Keratinocyte (primary cell): ENCODE results near the gene CCDC88A. TPM values are rescaled to one million over a fixed set of nuclear protein-coding genes. Genes with fewer than 3 reads are reported as not detected.
A peak's percentile ranks its signal among the peaks of the same experiment; 100 is the strongest.
"Not testable (repeated sequence)": the region's sequence is repeated elsewhere in the genome, so short reads cannot be mapped to it uniquely, and the experiment has no call there.

Source experiments
- DNase-seq: peaks from one replicate; pipeline ENCODE4 v3.0.0-alpha.2; 2011; ENCODE audit warnings: low read depth, missing footprints, low spot score
- FAIRE-seq: peaks from 2 replicates; lab custom pipeline; 2011; peaks lifted over from hg19 to GRCh38; lab: Jason Lieb, UNC
- H2AFZ ChIP-seq: 2 replicates; pipeline ENCODE4 v1.6.0; 2012; ENCODE audit warnings: low read length, control low read depth, inconsistent platforms; ENCODE audit not compliant: control insufficient read depth
- H3K27ac ChIP-seq: 2 replicates; pipeline ENCODE4 v1.5.1; 2011; ENCODE audit warnings: low read length; ENCODE audit not compliant: control insufficient read depth, insufficient read depth
- H3K27me3 ChIP-seq: 3 replicates; pipeline ENCODE4 v1.6.0; 2011; ENCODE audit warnings: low read length; ENCODE audit not compliant: control insufficient read depth, insufficient read depth; ENCODE audit errors: extremely low read depth
- H3K36me3 ChIP-seq, 2 experiments: 2 replicates in 1 of 2; 3 replicates in 1 of 2; pipeline ENCODE4 v1.5.1; 2011; ENCODE audit warnings: low read length in 2 of 2, mild to moderate bottlenecking in 1 of 2; ENCODE audit not compliant: control insufficient read depth in 2 of 2, insufficient read depth in 2 of 2; ENCODE audit errors: extremely low read depth in 1 of 2
- H3K4me1 ChIP-seq: 3 replicates; pipeline ENCODE4 v1.5.1; 2011; ENCODE audit warnings: low read length; ENCODE audit not compliant: control insufficient read depth, insufficient read depth; ENCODE audit errors: extremely low read depth
- H3K4me2 ChIP-seq: 3 replicates; pipeline ENCODE4 v1.6.0; 2011; ENCODE audit warnings: low read depth, low read length; ENCODE audit not compliant: control insufficient read depth, insufficient read depth; ENCODE audit errors: extremely low read depth
- H3K4me3 ChIP-seq, 3 experiments: fragments of 200-600 bp in 1 of 3; sonication (generic) in 1 of 3; 2 replicates in 2 of 3; 3 replicates in 1 of 3; pipeline ENCODE4 v1.5.1; 2011 to 2016; ENCODE audit warnings: low read length in 3 of 3, mild to moderate bottlenecking in 3 of 3, control low read depth in 2 of 3, inconsistent platforms in 1 of 3, low read depth in 1 of 3, mixed read lengths in 1 of 3, mixed run types in 1 of 3, moderate library complexity in 1 of 3; ENCODE audit not compliant: control insufficient read depth in 2 of 3, insufficient read depth in 2 of 3; ENCODE audit errors: extremely low read depth in 1 of 3
- H3K79me2 ChIP-seq: 2 replicates; pipeline ENCODE4 v1.6.0; 2012; ENCODE audit warnings: low read length; ENCODE audit not compliant: control insufficient read depth, insufficient read depth
- H3K9ac ChIP-seq: 3 replicates; pipeline ENCODE4 v1.6.0; 2011; ENCODE audit warnings: low read length; ENCODE audit not compliant: control insufficient read depth, insufficient read depth; ENCODE audit errors: extremely low read depth
- H3K9me1 ChIP-seq: 3 replicates; pipeline ENCODE4 v1.6.0; 2011; ENCODE audit warnings: low read length; ENCODE audit not compliant: control insufficient read depth, insufficient read depth; ENCODE audit errors: extremely low read depth
- H3K9me3 ChIP-seq: 2 replicates; pipeline ENCODE4 v1.5.1; 2012; ENCODE audit warnings: low read depth, low read length; ENCODE audit not compliant: control insufficient read depth
- H4K20me1 ChIP-seq: 3 replicates; pipeline ENCODE4 v1.6.0; 2011; ENCODE audit warnings: low read length; ENCODE audit not compliant: control insufficient read depth, insufficient read depth; ENCODE audit errors: extremely low read depth
- EZH2 ChIP-seq: IDR thresholded peaks from one replicate; pipeline ENCODE4 v1.6.1; 2012; ENCODE audit warnings: inconsistent platforms, mild to moderate bottlenecking, low read length, moderate library complexity
- dilution Hi-C: fragments of 300-500 bp; cut with MboI; formaldehyde crosslinking; loops from one replicate; pipeline ENCODE4 v1.7.0; 2020; ENCODE audit warnings: low sequenced_read_pairs; ENCODE audit not compliant: extremely low pct_ligation_motif_present
- polyA plus RNA-seq, 5 experiments: library from polyadenylated mRNA; depleted of rRNA in 3 of 5; stranded (reverse) in 3 of 5; stranded (forward) in 1 of 5; unstranded in 1 of 5; fragments of >200 nt; gene quantifications; 1 replicate in 1 of 5; 2 replicates in 3 of 5; 3 replicates in 1 of 5; pipeline versions ENCODE4 v1.2.1 to v1.2.3, GENCODE V29; 2011 to 2012; ENCODE audit warnings: missing spikeins in 2 of 5, low read depth in 1 of 5, low replicate concordance in 1 of 5
- TF ChIP-seq, protein P1 (sequence below), 3 experiments: IDR thresholded peaks in 1 of 3; conservative IDR thresholded peaks in 1 of 3; optimal IDR thresholded peaks in 1 of 3; 2 replicates in 2 of 3; 3 replicates in 1 of 3; pipeline versions ENCODE3 to v1.5.1; 2011; ENCODE audit warnings: low read length in 3 of 3, mild to moderate bottlenecking in 3 of 3, moderate library complexity in 2 of 3, control low read depth in 1 of 3, inconsistent platforms in 1 of 3; ENCODE audit not compliant: insufficient read depth in 2 of 3; ENCODE audit errors: extremely low read depth in 1 of 3

The CCDC88A gene
- polyA plus RNA-seq, 1 donor (not counting 4 experiments of a cell fraction or from before 2014, with no cell fraction given) = 21.3 TPM

DNA sequence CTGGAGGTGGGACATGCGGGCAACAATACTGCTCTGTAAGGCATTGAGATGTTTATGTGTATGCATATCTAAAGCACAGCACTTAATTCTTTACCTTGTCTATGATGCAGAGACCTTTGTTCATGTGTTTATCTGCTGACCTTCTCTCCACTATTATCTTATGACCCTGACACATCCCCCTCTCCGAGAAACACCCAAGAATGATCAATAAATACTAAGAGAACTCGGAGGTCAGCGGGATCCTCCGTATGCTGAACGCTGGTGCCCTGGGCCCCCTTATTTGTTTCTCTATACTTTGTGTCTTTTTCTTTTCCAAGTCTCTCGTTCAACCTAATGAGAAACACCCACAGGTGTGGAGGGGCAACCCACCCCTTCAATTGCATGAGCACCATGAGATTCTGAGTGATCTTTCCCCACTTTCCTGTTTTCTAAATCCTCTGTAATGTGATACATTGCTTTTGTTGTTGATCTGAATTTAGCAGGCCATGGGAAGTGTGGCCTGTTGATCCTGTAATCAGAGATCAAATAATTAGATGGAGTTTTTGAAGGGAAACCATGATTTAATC, 139.7 kb downstream of the CCDC88A start:
- H3K79me2 ChIP-seq, H3K27ac ChIP-seq, H3K9me1 ChIP-seq, H3K9me3 ChIP-seq, H2AFZ ChIP-seq, H4K20me1 ChIP-seq, FAIRE-seq, H3K36me3 ChIP-seq, DNase-seq, H3K27me3 ChIP-seq, dilution Hi-C loops, H3K9ac ChIP-seq, H3K4me3 ChIP-seq: not testable (repeated sequence)
- peaks cover 14% of the 10 kb centered on the region for H3K4me1 ChIP-seq
- peak overlapping the region; percentile 87 for H3K4me2 ChIP-seq

DNA sequence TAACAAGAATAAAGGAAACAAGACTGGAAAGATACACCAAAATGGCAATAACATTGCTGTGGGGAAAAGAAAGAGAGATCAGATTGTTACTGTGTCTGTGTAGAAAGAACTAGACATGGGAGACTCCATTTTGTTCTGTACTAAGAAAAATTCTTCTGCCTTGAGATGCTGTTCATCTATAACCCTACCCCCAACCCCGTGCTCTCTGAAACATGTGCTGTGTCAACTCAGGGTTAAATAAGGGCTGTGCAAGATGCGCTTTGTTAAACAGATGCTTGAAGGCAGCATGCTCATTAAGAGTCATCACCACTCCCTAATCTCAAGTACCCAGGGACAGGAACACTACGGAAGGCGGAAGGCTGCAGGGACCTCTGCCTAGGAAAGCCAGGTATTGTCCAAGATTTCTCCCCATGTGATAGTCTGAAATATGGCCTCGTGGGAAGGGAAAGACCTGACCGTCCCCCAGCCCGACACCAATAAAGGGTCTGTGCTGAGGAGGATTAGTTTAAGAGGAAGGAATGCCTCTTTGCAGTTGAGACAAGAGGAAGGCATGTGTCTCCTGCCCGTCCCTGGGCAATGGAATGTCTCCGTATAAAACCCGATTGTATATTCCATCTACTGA, 140.3 kb downstream of the CCDC88A start:
- not testable (repeated sequence) for H2AFZ ChIP-seq, H3K27ac ChIP-seq

DNA sequence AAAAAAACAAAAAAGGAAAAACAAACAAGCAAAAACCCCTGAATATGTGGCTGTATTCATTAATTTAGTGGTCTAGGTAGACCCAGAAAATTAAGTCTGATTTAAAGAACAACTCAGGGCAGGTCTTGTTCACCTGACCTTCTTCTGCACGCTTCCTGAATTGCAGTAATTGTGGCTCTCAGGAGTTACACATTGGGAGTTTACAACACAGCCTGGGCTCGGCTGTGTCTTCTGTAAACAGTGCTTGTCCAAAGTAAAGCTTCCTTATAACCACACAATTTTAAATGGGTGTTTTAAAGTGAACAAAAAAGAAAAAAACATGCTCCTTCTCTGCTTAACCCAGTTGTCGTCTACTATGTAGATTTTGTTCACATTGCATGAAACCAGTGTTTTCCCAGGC, 142.3 kb downstream of the CCDC88A start:
- Histone ChIP-seq H3K9me3 (no peaks in the 10 kb centered on the region), H3K36me3 (no peaks in the 10 kb centered on the region), H3K27me3 (no peaks in the 10 kb centered on the region), H3K4me2 (no peak overlapping the region), H3K27ac (no peak overlapping the region), H3K4me1 (peaks cover 14% of the 10 kb centered on the region), H2AFZ (no peak overlapping the region), H3K9ac (no peak overlapping the region), H3K9me1 (no peaks in the 10 kb centered on the region), H4K20me1 (no peaks in the 10 kb centered on the region), H3K79me2 (no peaks in the 10 kb centered on the region), H3K4me3 (no peak overlapping the region)
- DNase-seq (no peak), FAIRE-seq (no peak)
- dilution Hi-C loops = no loop called here
- TF ChIP-seq, protein P1, sequence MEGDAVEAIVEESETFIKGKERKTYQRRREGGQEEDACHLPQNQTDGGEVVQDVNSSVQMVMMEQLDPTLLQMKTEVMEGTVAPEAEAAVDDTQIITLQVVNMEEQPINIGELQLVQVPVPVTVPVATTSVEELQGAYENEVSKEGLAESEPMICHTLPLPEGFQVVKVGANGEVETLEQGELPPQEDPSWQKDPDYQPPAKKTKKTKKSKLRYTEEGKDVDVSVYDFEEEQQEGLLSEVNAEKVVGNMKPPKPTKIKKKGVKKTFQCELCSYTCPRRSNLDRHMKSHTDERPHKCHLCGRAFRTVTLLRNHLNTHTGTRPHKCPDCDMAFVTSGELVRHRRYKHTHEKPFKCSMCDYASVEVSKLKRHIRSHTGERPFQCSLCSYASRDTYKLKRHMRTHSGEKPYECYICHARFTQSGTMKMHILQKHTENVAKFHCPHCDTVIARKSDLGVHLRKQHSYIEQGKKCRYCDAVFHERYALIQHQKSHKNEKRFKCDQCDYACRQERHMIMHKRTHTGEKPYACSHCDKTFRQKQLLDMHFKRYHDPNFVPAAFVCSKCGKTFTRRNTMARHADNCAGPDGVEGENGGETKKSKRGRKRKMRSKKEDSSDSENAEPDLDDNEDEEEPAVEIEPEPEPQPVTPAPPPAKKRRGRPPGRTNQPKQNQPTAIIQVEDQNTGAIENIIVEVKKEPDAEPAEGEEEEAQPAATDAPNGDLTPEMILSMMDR (optimal IDR thresholded peaks at IDR 0.05 in 1 of 3, IDR thresholded peaks at IDR 0.05 in 1 of 3, conservative IDR thresholded peaks at IDR 0.05 in 1 of 3; ENCODE audit: extremely low read depth in 1 of 3, insufficient read depth in 2 of 3, low read length in 3 of 3) = no peak
- no peak for TF ChIP-seq EZH2

More for the DNA sequence above, 140.3 kb downstream of the CCDC88A start:
- H4K20me1 ChIP-seq, H3K9me1 ChIP-seq, FAIRE-seq, H3K36me3 ChIP-seq, dilution Hi-C loops, DNase-seq, H3K4me2 ChIP-seq, H3K9ac ChIP-seq, H3K4me3 ChIP-seq, H3K79me2 ChIP-seq, H3K27me3 ChIP-seq, H3K9me3 ChIP-seq: not testable (repeated sequence)
- peaks cover 14% of the 10 kb centered on the region for H3K4me1 ChIP-seq

DNA sequence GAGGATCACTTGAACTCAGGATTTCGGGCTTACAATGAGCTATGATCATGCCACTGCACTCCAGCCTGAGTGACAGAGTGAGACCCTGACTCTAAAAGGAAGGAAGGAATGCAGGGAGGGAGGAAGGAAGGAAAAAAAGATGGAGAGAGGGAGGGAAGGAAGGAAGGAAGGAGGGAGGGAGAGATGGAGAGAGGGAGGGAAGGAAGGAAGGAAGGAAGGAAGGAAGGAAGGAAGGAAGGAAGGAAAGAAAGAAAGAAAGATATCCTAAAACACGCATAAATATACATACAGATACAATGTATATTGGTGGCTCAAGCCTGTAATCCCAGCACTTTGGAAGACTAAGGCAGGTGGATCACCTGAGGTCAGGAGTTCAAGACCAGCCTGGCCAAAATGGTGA, 145.3 kb downstream of the CCDC88A start:
- FAIRE-seq, dilution Hi-C loops, H2AFZ ChIP-seq, H3K4me1 ChIP-seq, H3K36me3 ChIP-seq, H3K27me3 ChIP-seq, DNase-seq, H3K4me2 ChIP-seq, H4K20me1 ChIP-seq, H3K9ac ChIP-seq, H3K79me2 ChIP-seq, H3K9me3 ChIP-seq, H3K4me3 ChIP-seq, H3K9me1 ChIP-seq, H3K27ac ChIP-seq: not testable (repeated sequence)
